NCI-H748 treated with DMSO at 0.1 percent for 48 hours (cell line): ENCODE results near the gene NSUN4.

Experiments used
- DNase-seq: peaks from one replicate; lab custom pipeline; 2025; lab: John Stamatoyannopoulos, UW

Gene NSUN4

GRCh38 chr1:46406881-46407608 lies 66.4 kb downstream of the NSUN4 start:
- no peak for DNase-seq

- no peak for DNase-seq
These were observed 67.0 kb downstream of the NSUN4 start for GRCh38 chr1:46407636-46408035.

- DNase-seq: no peak
These were observed 67.9 kb downstream of the NSUN4 start for GRCh38 chr1:46408356-46409062.

- no peak for DNase-seq
These were observed 68.4 kb downstream of the NSUN4 start for GRCh38 chr1:46409063-46409372.

GRCh38 chr1:46410156-46411009 lies 69.8 kb downstream of the NSUN4 start:
- DNase-seq: no peak

- no peak for DNase-seq
These were observed 70.4 kb downstream of the NSUN4 start for GRCh38 chr1:46411010-46411405.
